ENCODE results near the gene MYO1B.

DNA sequence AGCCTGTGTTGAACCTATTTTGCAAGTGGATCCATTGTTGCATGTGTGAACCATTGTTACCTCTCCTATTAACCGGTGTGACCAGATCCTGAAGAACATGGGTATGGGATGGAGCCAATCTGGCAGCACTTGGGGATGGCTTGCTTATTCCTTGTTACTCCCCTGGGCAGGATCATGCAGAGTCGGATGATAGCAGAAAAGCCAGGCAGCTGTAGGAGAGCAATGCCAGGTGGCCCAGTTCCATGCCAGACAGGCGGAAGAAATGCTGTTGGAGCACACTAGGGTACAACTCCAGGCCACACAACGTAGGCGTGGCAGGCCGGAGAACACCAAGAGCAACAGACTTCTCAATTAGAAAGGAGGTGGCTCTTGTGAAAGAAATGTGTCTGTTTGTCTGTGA, 16.3 kb upstream of the MYO1B start:
- TF ChIP-seq YY1 (IDR thresholded peaks at IDR 0.05; ENCODE audit: insufficient read depth, insufficient read length) (no peak), ZNF274 (IDR thresholded peaks at IDR 0.05; ENCODE audit: low read depth, low read length) (no peak)
